HG03139 (cell line): Measurements from ENCODE around the gene KRTAP10-8.
"Not testable (repeated sequence)": the region's sequence is repeated elsewhere in the genome, so short reads cannot be mapped to it uniquely, and the experiment has no call there.

Experiments
- ATAC-seq: cut with Tn5 transposase; IDR thresholded peaks from one replicate; pipeline ENCODE4 v1.9.1; 2021; ENCODE audit not compliant: unreplicated experiment

The KRTAP10-8 gene

DNA sequence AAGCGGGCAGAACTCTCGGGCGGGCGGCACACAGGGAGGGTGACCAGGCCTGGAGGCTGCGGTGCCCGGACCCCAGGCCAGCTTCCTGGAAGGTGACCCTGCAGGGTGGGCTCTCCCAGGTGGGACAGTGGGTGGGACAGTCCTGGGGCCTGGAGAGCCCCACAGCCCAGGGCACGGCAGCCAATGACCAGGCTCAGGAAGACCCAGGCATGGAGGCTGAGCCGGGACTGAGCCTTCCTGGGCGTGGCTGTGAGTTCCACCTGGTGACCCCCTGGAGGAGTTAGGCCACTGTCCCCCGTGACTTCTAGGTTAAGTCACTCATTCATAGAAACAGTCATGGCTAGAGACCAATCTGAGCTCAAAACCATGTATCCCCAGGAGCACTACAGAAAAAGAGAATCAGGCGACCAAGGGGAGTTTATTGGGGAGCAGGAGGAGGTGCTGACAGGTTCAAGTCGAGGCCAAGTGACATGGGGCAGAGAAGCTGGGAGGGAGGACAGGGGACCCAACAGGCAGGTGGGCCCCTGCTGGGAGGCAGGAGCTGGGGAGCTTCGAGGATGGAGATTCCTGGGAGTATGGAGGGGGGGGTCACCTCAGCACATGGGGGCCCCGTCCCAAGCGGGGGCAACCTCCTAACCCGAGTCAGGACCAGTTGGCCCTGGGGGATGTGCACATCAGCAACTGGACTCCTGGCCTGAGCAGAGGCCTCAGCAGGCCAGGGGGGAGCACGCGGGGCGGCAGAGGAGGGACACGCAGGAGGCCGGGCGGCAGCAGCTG is 32.6 kb upstream of the KRTAP10-8 start:
- ATAC-seq: no peak

DNA sequence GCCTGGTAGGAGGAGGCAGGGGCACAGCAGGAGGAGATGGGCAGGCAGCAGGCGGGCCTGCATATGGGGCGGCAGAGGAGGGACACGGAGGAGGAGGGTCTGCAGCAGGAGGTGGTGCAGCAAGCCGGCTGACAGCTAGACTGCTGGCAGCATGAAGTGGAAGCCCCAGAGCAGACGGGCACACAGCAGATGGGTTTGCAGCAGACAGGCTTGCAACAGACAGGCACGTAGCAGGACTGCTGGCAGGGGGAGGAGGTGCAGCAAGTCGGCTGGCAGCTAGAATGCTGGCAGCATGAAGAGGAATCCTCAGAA is 32.1 kb upstream of the KRTAP10-8 start:
- ATAC-seq: no peak

DNA sequence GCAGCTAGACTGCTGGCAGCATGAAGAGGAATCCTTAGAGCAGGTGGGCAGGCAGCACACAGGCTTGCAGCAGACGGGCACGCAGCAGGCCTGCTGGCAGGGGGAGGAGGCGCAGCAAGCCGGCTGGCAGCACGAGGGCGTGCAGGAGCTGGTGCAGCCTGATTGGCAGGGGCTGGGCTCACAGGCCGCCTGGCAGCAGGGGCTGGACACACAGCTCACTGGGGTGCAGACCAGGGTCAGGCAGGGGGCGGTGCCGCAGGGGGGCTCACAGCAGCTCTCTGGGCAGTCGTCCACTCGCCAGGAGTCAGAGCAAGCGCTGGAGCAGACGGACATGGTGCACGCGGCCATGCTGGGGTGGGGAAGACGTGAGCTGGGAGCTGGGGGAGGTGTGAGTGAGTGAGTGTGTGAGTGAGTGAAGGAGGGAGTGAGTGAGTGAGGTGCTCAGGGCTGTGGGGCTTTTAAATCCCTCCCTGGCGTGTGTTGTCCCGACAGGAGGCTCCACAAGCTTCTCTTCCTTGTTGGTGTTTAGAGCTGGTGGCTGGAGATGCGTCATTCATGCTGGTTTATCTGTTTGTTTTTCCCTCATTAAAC is 31.6 kb upstream of the KRTAP10-8 start, which contains the start of gene KRTAP10-5:
KRTAP10-5 (minus strand) TSS at position 374 of the 591 bp plus-strand sequence; CDS start at position 348, 26 bp downstream.
- ATAC-seq: not testable (repeated sequence)

DNA sequence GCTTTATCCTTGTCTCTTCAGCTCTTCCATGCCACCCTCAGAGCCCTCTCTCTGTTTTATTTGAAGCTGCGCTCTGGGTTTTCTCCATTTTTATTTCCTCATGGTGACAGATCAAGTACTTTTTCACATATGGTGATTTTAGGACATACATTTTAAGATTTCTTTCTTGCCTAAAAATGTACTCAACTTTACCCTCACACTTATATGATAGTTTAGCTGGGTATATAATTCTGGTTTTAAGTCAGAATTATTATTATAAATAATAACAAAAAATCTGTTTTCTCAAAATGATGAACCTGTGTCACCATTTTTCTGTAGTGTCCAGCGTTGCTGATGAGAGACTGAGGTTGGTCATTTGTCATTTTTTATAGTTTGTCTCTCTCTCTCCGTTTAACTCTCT is 30.7 kb upstream of the KRTAP10-8 start:
- ATAC-seq: no peak

DNA sequence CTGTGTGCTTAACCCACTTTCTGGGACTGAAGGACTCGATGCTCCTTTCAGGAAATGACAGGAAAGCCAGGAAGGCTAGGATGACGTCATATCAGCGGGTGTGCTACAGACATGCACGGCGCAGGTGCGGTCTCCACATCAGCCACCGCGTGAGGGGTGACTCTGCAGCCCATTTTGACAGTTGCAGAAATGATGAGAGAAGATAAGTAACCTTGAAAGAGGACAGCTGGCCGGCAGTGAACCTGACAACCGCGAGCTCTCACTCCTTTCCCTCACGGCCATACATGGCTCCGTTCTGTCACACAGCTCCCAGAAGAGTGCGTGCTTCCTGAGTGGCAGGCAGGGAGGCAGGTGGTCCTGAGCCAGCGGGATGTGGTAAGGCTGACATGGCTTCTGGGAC is 29.8 kb upstream of the KRTAP10-8 start:
- ATAC-seq: no peak

DNA sequence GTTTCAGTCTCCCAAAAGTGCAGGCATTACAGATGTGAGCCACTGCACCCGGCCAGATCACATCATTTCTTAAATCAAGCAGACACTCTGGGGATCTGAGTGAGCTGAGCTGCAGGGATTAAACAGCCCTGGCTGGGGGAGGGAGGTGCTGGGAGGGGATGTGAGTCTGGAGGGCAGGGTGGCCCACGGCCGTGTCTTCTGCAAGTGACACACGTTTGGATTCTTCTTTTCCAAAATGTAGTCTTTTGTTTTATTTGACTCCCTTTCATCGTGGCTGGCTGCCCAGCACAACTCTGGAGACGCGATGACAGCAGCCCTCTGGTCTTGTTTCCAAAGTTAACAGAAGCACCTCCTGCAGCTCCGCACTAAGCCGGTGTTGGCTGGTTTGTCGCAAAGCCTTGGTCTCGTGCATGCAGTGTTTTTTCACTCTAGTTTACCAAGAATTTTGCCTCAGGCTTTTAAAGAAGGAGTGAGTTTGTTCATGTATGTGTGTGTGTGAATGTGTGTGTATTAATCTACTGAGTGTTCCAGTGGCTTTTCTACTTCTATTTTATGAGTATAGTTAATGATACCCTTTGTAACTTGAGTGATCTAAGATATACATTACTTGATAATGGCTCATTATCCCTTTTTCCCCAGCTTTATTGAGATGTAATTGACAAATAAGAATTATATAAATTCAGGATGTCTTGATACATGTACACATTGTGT is 28.6 kb upstream of the KRTAP10-8 start:
- ATAC-seq: no peak

DNA sequence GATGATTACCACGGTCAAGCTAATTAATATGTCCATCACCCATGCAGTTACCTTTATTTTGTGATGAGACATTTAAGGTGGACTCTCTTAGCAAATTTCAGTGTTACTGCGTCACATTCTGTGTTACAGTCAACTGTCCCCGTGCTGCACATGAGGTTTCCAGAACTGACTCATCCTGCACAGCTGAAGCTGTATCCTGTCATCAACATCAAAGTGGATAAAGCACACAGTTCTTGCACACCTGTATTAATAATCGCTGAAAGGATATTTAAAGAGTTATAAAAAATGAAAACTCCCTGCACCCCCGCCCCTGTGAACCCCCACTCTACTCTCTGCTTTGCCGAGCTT is 28.1 kb upstream of the KRTAP10-8 start:
- ATAC-seq: no peak

DNA sequence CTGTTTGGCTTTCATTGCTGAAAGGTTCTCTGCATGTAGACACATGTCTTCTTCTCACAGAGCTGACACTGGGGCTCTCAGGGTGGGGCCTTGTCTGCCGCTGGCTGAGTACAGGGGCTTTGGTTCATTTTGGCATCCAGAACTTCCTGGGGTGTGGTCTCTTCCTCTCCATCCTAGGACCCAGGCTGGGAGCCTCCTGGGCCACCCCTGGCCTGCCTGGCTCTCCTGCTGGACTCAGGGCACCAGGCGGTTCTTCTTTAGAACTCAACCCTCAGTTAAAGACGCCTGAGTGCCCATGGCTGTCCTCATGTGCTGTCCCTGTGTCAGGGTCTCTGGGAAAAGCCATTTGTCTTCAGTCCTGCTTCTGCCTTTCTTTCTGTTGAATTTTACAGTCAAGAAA is 26.0 kb upstream of the KRTAP10-8 start:
- ATAC-seq: no peak

DNA sequence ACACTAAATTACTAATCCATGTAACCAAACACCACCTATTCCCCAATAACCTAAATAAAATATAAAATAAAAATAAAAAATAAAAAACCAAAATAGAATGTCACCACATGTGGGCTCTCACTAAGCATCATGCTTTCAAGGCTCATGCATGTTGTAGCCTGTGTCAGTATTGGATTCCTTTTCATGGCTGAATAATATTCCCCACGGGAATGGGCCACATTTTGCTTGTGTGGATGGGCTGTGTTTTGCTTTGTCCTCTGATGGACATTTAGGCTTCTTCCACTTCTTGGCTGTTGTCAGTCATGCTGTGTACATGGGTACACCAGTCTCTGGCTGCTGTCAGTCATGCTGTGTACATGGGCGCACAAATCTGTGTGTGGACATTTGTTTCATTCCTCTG is 22.8 kb upstream of the KRTAP10-8 start:
- no peak for ATAC-seq

DNA sequence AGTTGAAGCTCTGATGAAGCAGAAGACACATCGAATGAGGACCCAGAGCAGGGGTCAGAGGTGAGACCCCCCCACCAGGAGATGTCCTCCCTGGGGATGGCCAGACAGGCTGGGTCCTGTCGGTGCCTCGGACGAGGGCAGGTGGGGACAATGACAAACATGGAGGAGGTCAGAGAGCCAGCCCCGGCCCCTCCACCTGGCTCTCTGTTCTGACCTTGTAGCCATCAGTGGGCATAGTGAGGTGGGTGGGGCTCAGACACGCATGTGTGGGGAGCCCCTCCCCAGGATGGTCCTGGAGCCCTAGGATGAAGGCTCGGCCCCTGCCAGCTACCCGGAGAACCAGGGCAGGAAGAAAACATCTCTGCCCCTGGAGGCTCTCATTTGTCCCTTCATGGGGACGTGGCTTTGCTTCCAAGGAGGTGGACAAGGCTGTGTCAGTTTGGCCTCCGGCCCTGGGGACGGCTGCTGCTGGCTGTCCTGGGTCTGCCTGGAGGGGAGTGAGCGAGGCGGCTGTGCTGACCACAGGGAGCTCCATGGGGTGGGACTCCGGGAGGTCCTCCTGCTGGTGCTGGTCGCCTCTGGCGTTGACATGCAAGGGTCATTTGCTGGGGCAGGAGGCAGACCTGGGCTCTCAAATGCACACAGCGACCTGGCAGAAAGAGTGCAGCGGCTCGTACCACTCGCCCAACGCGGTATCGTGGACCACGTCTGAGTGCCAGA is 22.1 kb upstream of the KRTAP10-8 start:
- no peak for ATAC-seq

DNA sequence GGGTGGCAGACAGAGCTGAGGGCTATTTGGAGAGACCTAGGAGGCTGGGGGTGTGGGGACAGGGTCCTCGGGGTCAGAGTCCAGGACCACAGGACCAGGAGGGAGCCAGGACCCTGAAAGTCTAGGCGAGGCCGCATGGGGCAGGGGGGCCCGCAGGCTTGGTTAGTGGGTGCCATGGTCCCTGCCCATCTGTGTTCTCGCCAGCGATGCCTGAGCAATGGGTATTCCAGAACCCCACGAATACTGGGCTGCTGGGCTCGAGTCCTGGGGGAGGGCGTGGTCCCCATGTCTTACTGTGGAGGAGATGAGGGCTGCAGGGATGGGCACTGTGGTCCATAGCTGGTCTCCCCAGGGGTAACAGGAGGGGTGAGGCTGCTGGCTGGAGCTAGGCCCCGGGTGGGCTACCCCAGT is 21.6 kb upstream of the KRTAP10-8 start:
- ATAC-seq: no peak

DNA sequence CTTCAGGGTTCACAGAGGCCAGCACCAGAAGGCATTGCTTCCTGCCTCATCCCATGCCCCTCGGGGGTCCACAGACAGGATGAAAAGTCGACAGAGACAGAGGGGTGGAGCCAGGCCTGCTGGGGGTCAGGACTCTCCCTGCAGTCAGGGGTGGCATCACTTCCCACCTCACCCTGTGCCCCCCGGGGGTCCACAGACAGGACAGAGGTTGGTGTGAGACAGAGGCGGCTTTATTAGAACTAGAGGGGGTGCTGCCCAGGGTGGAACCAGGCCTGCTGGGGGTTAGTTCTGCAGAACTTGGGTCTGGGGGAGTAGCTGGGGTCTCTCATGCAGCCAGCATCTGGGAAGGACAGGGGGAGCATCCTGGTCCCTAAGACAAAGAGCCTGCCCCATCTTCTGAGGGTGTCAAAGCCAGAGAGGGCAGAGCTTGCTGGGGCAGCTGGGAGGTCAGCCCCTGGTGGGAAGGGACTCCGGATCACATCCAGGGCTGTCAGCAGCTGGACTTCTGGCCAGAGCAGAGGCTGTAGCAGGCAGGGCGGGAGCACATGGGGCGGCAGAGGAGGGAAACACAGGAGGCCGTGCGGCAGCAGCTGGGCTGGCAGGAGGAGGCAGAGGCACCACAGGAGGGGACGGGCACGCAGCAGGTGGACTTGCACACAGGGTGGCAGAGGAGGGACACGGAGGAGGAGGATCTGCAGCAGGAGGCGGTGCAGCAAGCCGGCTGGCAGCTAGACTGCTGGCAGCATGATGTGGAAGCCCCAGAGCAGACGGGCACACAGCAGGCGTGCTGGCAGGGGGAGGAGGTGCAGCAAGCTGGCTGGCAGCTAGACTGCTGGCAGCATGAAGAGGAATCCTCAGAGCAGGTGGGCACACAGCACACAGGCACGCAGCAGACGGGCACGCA is 20.7 kb upstream of the KRTAP10-8 start:
- ATAC-seq: not testable (repeated sequence)

DNA sequence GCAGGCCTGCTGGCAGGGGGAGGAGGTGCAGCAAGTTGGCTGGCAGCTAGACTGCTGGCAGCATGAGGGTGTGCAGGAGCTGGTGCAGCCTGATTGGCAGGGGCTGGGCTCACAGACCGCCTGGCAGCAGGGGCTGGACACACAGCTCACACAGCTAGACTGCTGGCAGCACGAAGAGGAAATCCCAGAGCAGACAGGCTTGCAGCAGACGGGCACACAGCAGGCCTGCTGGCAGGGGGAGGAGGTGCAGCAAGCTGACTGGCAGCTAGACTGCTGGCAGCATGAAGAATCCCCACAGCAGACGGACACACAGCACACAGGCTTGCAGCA is 20.1 kb upstream of the KRTAP10-8 start:
- not testable (repeated sequence) for ATAC-seq

DNA sequence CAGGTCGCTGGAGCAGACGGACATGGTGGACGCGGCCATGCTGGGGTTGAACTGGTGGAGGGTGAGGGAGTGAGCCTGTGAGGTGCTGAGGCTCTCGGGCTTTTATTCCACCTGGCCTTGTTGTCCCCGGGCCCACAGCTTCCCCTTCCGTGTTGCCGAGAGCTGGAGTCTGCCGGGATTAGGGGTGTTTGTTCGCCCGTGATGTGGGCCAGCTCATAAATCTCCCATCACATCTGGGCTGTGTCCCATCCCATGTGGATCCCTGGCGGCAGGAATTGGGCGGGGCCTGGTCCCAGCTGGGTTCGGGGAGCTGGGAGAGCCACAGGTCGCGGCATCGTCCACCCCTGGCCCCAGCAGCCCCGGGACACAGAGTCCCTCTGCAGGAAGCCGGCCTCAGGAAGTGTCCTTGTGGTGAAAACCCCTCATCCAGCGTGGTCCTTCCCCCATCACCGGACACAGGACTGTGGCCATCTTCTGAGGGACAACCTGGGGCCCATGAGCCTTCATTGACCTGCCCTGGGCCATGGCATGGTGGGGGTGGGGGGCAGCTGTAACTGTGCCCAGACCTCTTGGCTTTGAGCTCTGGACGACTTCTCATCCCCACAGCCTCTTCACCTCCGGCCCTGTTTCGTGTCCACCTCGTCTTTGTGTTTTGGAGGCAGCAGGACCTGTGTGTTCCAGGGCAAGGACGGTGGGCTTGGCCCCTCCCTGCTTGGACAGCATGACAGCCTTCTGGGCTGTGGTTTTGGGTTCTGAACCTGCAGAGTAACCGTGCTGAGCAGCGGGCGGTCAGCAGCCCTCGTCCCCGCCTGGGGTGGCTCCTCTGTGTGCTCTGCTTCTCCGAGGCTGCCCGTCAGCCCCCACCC is 19.2 kb upstream of the KRTAP10-8 start, which contains the start of gene KRTAP10-6:
KRTAP10-6 (minus strand) TSS at position 60 of the 866 bp plus-strand sequence; CDS start at position 39, 21 bp downstream.
- no peak for ATAC-seq

DNA sequence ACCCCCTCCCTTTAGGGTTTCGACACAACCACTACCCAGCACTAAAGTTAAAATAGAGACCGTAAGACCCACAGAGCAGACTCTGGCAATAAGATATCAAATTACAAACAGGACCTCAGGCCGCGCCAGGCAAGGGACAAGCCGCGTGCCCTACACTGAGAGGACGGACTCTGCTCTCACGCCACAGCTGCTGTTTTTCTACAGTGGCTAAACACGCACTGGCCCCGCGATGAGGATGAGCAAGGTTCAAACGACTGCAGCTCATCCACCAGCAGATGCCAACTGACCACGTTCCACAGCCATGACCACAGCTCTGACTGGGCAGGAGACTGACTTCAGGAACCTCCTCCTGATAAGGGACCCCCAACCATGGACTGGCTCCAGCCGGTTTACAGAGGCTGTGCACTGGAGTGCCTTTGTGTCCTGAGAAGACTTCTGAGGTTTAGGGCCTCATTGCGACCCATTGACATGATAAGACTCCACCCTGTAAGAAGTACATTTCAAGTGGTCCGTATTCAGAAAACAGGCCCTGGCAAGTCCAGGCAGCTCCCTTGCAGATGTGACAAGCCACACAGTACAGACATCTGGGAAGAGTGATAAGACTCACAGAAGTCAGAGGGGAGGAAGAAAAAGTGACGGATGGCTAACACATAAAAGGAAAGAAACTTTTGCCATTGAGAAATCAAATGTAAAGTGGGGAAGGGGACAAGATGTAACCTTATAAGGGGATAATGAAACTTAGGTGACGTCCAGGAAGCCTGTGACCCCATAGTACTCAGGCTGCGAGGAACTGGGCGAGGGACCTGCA is 18.1 kb upstream of the KRTAP10-8 start:
- no peak for ATAC-seq

DNA sequence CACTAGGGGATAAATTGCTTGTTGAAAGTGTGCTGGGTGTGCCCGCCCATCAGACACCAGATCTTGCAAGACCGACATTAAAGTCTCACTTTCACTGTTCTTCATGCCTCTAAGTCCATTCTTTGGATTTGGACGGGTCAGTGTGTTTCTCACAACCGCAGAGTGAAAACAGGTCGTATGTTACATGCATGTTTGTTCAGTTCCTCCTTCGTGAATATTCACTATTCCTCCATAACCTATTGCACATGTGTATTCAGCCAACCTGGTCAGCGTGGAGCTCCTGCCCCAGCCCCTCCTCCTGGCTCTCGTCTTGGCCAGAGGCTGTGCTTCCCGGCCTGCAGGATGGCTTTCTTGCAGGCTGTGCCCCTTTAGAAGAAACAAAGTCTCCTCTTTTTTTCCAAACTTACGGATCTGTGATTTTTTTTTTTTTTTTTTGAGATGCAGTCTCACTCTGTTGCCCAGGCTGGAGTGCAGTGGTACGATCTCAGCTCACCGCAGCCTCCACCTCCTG is 17.4 kb upstream of the KRTAP10-8 start:
- ATAC-seq: no peak

DNA sequence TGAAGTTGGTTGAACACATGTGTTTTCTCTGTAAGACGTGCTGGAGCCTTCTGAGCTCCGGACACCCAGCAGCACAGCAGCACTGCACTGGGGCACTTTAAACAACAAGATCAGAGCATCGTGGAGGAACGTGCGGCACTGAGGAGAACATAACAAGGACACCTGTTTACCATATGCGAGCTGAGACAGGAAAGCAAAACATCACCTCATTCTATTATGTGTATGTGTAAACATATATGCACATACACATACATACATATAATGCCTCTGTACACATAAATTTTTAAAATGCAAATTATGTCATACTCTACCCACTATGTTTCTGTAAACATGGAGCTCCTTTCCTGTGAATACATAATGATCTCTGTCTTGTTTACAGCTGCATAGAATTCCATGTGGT is 16.4 kb upstream of the KRTAP10-8 start:
- no peak for ATAC-seq

DNA sequence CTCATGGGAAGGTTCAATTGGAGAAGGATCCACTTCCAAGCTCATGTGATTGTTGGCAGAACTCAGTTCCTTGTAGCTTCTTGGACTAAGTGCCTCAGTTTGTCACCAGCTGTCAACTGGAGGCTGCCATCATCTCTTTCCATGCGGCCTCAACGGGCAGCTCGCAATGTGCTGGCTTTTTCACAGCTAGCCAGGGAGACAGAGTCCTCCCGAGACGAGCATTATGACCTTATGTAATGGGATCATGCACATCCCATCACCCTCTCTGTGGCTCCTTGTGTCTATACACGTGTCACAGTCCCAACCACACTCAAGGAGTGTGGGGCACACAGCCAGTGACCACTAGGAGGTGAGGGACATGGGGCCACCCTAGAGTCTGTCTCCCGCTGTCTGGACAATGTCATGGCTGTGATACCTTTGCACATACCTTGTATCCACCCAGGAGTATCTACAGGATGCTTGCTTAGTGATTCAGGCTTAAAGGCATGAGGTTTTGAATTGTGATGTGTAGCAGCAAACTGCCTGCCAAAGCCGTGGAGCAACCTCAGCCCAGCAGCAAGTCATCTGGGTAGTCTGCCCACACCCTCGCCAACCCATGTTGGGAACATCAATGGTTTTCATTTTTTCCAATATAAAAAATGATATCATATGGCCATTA is 15.7 kb upstream of the KRTAP10-8 start:
- no peak for ATAC-seq
